AG04450 (cell line): ENCODE results near the gene SUFU. TPM values are rescaled to one million over a fixed set of nuclear protein-coding genes. Genes with fewer than 3 reads are reported as not detected.

ENCODE experiments used
- CTCF ChIA-PET: fragments of 300-600, 350-600 bp; formaldehyde crosslinking; extraction: SDS; loops from one replicate; lab custom pipeline; 2022; ENCODE audit warnings: antibody characterized with exemption, inconsistent platforms; lab: Charles Lee
- POLR2A ChIA-PET: fragments of 350-600 bp; formaldehyde crosslinking; extraction: SDS; loops from one replicate; lab custom pipeline; 2021; ENCODE audit warnings: antibody characterized with exemption, inconsistent platforms; lab: Yijun Ruan, JAX
- DNase-seq: peaks from one replicate; pipeline ENCODE4 v3.0.0-alpha.2; 2011; ENCODE audit warnings: low read depth, low spot score
- H3K27ac ChIP-seq: one replicate; pipeline ENCODE4 v1.5.1; 2012; ENCODE audit warnings: low read depth, low read length, control low read depth
- H3K27me3 ChIP-seq: one replicate; pipeline ENCODE4 v1.6.0; 2012; ENCODE audit warnings: low read length; ENCODE audit not compliant: control insufficient read depth, insufficient read depth
- H3K4me3 ChIP-seq: 2 replicates; pipeline ENCODE4 v1.5.1; 2011; ENCODE audit warnings: mild to moderate bottlenecking, low read depth, low read length, control low read depth
- H3K9me3 ChIP-seq: 2 replicates; pipeline ENCODE4 v1.5.1; 2012; ENCODE audit warnings: low read length; ENCODE audit not compliant: control insufficient read depth, insufficient read depth
- polyA plus RNA-seq: library from polyadenylated mRNA; depleted of rRNA; stranded (reverse); fragments of >200 nt; gene quantifications from 2 replicates; pipeline ENCODE4 v1.2.3, GENCODE V29; 2011
- TF ChIP-seq, protein P1 (sequence below): IDR thresholded peaks from 2 replicates; pipeline ENCODE4 v1.5.1; 2011; ENCODE audit warnings: low read depth, low read length, control low read depth, inconsistent platforms

The SUFU gene
- polyA plus RNA-seq, 1 experiment: 11.0 TPM

GRCh38 chr10:102629661-102630614 is 126.2 kb downstream of the SUFU start:
- Histone ChIP-seq H3K9me3 (no peaks in the 10 kb centered on the region; the same call in 1 of the 2 replicates), H3K27ac (peak overlapping the region; percentile 99), H3K4me3 (no peak overlapping the region), H3K27me3 (no peaks in the 10 kb centered on the region)
- peak; percentile 74 for DNase-seq
- ChIA-PET CTCF (interaction anchor here (1.1 to 1.2 kb wide), 2 partner anchors 126 to 272 kb away, joined by 3 to 5 read pairs; partner anchors contain the start of gene SUFU), POLR2A (interaction anchor here (0.6 to 1.7 kb wide), 12 partner anchors 9 to 478 kb away, joined by 3 to 11 read pairs (median 4); partner anchors contain the start of genes SUFU and TRIM8)
- TF ChIP-seq, protein P1, sequence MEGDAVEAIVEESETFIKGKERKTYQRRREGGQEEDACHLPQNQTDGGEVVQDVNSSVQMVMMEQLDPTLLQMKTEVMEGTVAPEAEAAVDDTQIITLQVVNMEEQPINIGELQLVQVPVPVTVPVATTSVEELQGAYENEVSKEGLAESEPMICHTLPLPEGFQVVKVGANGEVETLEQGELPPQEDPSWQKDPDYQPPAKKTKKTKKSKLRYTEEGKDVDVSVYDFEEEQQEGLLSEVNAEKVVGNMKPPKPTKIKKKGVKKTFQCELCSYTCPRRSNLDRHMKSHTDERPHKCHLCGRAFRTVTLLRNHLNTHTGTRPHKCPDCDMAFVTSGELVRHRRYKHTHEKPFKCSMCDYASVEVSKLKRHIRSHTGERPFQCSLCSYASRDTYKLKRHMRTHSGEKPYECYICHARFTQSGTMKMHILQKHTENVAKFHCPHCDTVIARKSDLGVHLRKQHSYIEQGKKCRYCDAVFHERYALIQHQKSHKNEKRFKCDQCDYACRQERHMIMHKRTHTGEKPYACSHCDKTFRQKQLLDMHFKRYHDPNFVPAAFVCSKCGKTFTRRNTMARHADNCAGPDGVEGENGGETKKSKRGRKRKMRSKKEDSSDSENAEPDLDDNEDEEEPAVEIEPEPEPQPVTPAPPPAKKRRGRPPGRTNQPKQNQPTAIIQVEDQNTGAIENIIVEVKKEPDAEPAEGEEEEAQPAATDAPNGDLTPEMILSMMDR: no peak

DNA sequence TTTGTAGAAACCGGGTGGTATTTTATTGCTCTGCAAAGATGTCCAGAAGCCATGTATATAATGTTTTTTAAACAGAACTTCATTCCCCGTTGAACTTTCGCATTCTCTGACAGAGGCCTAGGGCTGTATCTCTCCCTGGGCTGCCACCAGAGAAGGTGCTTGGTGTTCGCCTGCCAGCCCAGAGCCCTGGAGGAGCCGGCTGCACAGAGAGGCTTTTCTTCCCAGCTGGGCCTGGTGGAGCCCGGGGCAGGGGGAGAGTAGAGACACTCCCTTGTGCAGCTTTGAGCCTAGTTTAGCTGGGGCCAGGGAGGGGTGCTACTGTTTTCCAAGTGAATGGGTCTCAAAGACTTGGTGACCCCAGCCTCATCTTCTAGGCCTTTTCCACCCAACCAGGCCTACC is 126.9 kb downstream of the SUFU start:
- no peak for DNase-seq
- ChIA-PET CTCF (no interaction called here), POLR2A (interaction anchor here (1.7 kb wide), 1 partner anchor 14 kb away, joined by 11 read pairs; the partner anchor contains the start of gene TRIM8)
- Histone ChIP-seq H3K9me3 (no peaks in the 10 kb centered on the region; the same call in 1 of the 2 replicates), H3K27me3 (no peaks in the 10 kb centered on the region), H3K4me3 (no peak overlapping the region), H3K27ac (peak overlapping the region; percentile 99)
- TF ChIP-seq, protein P1: no peak

DNA sequence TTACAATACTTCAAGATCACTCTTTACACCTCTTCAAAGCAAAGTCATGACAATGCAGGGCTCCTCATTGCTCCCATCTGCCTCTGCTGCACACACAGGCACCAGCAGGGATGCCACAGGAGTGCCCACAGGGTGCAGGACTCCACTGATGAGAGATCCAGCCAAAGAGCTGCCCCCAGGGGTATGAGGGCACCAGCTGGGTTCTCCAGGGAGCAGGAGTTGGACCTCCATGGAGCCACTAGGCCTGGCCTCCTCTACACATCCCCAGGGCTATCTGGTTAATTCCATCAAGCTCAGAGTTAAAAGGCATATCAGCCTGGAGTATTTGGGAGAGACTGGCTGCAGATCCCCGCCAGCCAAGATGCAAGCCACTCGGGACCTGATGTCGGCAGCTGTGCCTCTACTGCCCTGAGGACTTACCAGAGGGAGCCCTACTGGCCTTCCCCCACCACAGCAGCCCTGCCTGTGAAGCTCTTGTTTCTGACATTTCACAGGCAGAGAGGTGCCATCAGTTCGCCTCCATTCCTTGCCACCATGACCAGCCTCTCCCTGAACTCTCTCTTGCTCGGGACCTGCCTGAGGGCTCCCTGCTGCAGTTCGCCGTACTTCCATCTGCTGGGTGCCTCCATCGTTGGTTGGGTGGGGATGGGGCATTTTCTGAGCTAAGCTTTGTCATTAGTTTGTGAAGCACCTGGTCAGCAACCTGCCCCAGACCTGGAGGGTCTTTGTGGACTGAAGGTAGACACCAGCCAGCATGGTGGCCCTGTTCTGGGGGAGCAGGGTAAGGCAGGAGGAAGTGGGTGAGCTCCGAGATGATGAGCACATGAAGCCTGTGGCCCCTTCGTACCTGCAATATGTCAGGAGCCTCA is 128.0 kb downstream of the SUFU start:
- CTCF ChIA-PET: interaction anchor here (0.5 to 1.3 kb wide), 5 partner anchors 17 to 128 kb away, joined by 3 to 4 read pairs (median 3); partner anchors contain the start of gene SUFU
- peak overlapping the region; percentile 21 for H3K27ac ChIP-seq
- H3K4me3 ChIP-seq: no peak overlapping the region
- TF ChIP-seq, protein P1: no peak
- no peaks in the 10 kb centered on the region for H3K27me3 ChIP-seq
- POLR2A ChIA-PET: interaction anchor here (0.6 to 2.1 kb wide), 3 partner anchors 10 to 145 kb away, joined by 3 to 5 read pairs (median 4); no protein-coding TSS in a partner anchor
- no peak for DNase-seq
- no peaks in the 10 kb centered on the region; the same call in 1 of the 2 replicates for H3K9me3 ChIP-seq

- TF ChIP-seq, protein P1: peak; percentile 6; the same call in 1 of the 2 replicates
- H3K27ac ChIP-seq: peak overlapping the region; percentile 88
- H3K9me3 ChIP-seq: no peaks in the 10 kb centered on the region; the same call in 1 of the 2 replicates
- ChIA-PET CTCF (interaction anchor here (0.5 to 1.3 kb wide), 3 partner anchors 18 to 37 kb away, joined by 3 to 4 read pairs (median 3); no protein-coding TSS in a partner anchor), POLR2A (interaction anchor here (0.6 to 2.1 kb wide), 4 partner anchors 10 to 146 kb away, joined by 3 to 5 read pairs (median 4); no protein-coding TSS in a partner anchor)
- no peaks in the 10 kb centered on the region for H3K27me3 ChIP-seq
- H3K4me3 ChIP-seq: no peak overlapping the region
- DNase-seq: no peak
Observed at GRCh38 chr10:102632394-102633111, 128.8 kb downstream of the SUFU start.
